ENCODE measurements around the gene CYP26C1.

CYP26C1 gene

GRCh38 chr10:93081834-93082233 is 21.2 kb downstream of the CYP26C1 start:
- no peak for DNase-seq
- no peak overlapping the region for H3K4me3 ChIP-seq (ENCODE audit: low read depth, low read length)
- H3K27ac ChIP-seq, result no peak overlapping the region
- peaks cover under 1% of the 10 kb centered on the region for H3K27me3 ChIP-seq (ENCODE audit: insufficient read depth, low read depth, severe bottlenecking)
- no peaks in the 10 kb centered on the region for H3K36me3 ChIP-seq
- no peaks in the 10 kb centered on the region for H3K9me3 ChIP-seq (ENCODE audit: severe bottlenecking)
- TF ChIP-seq CTCF (IDR thresholded peaks at IDR 0.05; ENCODE audit: low read depth, low read length), result no peak

DNA sequence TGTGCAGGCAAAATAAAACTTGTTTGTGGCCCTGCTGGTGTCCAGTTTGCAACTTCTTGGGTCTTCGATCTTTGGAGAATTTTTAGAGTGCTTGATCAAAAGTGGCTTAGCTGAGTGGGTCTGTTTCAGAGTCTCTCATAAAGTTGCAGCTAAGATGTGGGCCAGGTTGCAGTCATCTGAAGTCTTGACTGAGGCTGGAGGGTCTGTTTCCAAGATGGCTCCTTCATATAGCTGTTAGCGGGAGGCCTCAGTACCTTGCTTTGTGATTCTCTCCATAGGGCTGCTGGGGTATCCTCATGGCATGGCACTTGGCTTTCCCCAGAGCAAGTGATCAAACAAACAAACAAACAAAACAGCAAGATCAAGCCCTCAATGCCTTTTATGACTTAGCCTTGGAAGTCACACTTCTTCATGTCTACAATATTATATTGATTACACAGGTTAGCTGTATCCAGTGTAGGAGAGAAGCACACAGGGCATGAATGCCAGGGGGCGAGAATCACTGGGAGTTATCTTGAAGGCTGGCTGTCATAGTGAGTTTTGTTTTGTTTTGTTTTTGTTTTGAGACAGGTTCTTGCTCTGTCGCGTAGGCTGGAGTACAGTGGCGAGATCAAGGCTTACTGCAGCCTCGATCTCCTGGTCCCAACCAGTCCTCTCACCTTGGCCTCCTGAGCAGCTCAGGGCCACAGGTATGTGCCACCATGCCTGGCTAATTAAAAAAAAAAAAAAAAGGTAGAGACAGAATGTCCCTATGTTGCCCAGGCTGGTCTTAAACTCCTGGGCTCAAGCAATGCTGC is 23.3 kb downstream of the CYP26C1 start:
- no peak for DNase-seq
- H3K27me3 ChIP-seq (ENCODE audit: insufficient read depth, low read depth, severe bottlenecking), result no peaks in the 10 kb centered on the region
- no peaks in the 10 kb centered on the region for H3K36me3 ChIP-seq
- H3K9me3 ChIP-seq (ENCODE audit: severe bottlenecking), result no peaks in the 10 kb centered on the region
- H3K4me3 ChIP-seq (ENCODE audit: low read depth, low read length), result no peak overlapping the region
- no peak for TF ChIP-seq CTCF (IDR thresholded peaks at IDR 0.05; ENCODE audit: low read depth, low read length)
- no peak overlapping the region for H3K27ac ChIP-seq

DNA sequence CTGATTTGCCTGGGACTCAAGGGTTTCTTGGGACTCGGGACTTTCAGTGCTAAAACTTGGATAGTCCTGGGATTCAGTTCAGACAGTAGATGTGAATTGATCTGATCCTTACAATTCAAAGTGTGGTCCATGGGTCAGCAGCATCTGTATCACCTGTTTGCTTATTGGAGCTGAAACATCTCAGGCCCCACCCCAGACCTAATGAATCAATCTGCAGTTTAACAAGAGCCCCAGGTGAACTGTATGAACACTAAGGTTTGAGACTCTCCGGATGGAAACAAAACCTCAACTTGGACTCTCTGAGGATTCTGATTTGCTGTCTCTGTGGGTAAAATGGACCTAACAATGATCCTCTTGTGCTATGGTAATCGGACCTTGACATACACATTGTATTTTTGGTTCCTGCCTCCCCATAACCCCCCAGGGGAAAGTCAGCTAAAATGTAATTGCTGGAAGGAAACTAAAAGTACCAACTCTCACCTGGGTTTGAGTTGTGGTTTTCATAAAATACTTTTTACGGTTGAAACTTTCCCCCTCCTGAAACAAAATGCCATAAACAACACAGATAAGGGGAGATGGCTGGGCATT is 24.8 kb downstream of the CYP26C1 start:
- Histone ChIP-seq H3K9me3 (ENCODE audit: severe bottlenecking) (no peaks in the 10 kb centered on the region), H3K4me3 (ENCODE audit: low read depth, low read length) (no peak overlapping the region), H3K27ac (no peak overlapping the region), H3K36me3 (no peaks in the 10 kb centered on the region), H3K27me3 (ENCODE audit: insufficient read depth, low read depth, severe bottlenecking) (no peaks in the 10 kb centered on the region)
- TF ChIP-seq CTCF (IDR thresholded peaks at IDR 0.05; ENCODE audit: low read depth, low read length), result no peak
- DNase-seq, result no peak

DNA sequence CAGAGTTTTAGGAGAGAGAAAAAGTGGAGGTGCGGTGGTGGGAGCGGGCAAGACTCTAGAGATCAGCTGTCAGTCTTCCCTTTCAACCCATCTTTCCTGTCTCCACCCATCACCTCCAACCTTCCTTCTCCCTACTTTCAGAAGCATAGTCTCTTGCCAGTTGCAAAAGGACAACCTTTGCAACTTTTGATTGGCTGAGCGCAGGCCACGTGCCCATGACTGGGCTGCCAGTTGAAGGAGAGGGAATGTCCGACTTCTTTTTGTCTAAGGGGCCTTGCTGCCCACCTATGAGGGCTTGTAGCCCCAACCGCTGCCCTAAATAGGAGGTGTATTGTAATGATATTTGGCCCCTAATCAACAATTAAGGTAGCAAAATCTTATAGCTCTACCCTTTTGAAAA is 25.7 kb downstream of the CYP26C1 start:
- H3K27me3 ChIP-seq (ENCODE audit: insufficient read depth, low read depth, severe bottlenecking), result no peaks in the 10 kb centered on the region
- H3K4me3 ChIP-seq (ENCODE audit: low read depth, low read length), result no peak overlapping the region
- TF ChIP-seq CTCF (IDR thresholded peaks at IDR 0.05; ENCODE audit: low read depth, low read length), result no peak
- no peak for DNase-seq
- H3K36me3 ChIP-seq, result no peaks in the 10 kb centered on the region
- H3K27ac ChIP-seq, result no peak overlapping the region
- H3K9me3 ChIP-seq (ENCODE audit: severe bottlenecking), result no peaks in the 10 kb centered on the region

DNA sequence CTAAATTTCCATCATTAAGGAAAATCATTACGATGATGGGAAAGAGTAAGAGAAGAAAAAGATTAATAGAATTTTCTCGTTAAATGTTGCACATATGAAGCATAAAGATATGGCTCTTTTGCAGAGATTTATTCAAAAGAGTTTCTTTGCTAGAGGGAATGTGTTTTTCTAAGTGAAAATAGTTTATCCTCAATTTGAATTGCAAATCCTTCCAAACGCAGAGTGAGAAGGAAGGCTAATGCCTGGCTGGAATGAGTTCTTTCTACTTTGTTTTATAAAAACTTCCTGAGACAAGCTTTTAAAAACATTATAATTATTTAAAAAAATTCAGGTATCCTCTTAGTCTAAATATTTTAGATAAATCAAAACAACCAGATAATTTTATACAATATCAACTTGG is 27.2 kb downstream of the CYP26C1 start:
- H3K9me3 ChIP-seq (ENCODE audit: severe bottlenecking), result no peaks in the 10 kb centered on the region
- H3K4me3 ChIP-seq (ENCODE audit: low read depth, low read length), result no peak overlapping the region
- H3K27me3 ChIP-seq (ENCODE audit: insufficient read depth, low read depth, severe bottlenecking), result no peaks in the 10 kb centered on the region
- no peak overlapping the region for H3K27ac ChIP-seq
- H3K36me3 ChIP-seq, result no peaks in the 10 kb centered on the region
- no peak for TF ChIP-seq CTCF (IDR thresholded peaks at IDR 0.05; ENCODE audit: low read depth, low read length)
- DNase-seq, result no peak

Data from WERI-Rb-1 (cell line).